Raji (cell line): ENCODE measurements around the gene TOR3A.
A peak's percentile ranks its signal among the peaks of the same experiment; 100 is the strongest.

Experiments
- POLR2A ChIP-seq: IDR thresholded peaks from 2 replicates; pipeline ENCODE4 v1.6.1; 2011; ENCODE audit warnings: low read depth, low read length, control low read depth; ENCODE audit not compliant: insufficient read depth

TOR3A gene

DNA sequence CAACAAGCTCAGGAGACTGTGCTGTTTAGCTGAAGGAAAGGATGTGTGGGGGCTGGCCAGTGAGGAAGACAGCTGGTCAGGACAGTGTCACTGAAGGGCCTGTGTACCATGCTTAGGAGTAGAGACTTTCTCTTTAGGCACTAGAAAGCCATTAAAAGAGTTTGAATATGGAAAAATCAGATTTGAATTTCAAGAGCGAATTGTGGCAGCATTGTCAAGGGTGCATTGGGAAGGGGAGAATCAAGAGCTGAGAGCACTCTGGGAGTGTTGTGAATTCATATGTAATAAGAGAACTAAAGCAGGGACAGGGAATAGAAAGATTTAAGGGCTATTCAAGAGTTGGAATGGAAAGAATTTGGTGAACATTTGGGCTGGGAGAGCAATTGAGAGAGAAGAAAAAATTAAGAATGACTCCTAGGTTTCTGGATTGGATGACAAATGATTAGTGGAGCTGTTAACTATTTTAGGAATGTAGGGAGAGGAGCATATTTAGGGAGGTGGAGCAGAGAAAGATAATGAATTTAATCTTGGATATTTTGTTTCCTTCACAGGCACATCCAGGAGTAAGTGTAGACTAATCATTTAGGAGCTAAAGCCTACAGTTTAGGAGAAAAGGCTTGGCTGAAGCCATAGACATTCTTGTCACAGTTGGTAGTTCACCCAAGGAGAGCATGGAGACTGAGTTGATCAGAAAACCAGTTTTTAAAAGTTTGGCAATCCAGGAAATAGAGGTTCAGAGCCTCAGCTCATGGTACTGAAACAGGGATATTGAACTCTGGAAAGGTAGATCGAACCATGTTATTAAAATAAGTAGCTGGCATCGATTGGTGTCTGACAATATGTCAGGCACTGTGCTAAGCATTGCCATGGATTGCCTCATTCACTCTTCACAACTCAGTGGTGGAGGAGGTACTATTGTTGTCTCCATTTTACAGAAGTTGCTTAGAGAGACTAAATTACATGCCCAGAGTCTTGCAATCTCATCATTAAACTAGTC, 23.1 kb upstream of the TOR3A start:
- TF ChIP-seq POLR2A: no peak

DNA sequence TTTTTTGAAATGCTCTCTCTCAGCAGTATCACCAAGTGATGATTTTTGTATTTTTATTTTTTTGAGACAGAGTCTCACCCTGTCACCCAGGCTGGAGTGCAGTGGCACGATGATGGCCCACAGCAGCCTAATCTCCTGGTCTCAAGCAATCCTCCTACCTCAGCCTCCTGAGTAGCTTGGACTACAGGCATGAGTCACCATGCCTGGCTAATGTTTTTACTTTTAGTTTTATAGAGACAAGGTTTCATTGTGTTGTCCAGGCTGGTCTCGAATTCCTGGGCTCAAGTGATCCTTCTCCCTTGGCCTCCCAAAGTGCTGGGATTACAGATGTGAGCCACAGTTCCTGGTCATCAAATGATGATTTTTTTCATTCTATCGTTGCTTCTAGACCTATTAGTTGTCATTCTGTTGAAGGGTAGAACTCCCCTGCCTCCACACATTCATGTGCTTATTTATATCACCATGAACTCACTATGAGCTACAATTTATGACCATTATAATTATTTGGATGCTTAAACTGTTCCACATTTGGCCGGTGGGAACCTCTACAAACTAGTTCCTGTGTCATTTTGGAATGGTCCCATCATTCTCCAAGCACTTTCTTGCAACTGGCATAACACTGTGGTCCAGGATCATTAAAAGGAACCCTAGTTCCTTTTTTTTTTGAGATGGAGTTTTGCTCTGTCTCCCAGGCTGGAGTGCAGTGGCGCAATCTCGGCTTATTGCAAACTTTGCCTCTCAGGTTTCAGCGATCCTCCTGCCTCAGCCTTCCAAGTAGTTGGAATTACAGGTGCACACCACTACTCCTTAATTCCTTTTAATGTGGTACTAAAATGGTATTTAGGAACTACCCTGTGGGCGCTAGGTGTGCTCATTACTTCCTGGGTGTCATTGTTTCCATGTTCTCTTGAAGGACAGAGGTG, 20.2 kb upstream of the TOR3A start:
- TF ChIP-seq POLR2A: no peak

DNA sequence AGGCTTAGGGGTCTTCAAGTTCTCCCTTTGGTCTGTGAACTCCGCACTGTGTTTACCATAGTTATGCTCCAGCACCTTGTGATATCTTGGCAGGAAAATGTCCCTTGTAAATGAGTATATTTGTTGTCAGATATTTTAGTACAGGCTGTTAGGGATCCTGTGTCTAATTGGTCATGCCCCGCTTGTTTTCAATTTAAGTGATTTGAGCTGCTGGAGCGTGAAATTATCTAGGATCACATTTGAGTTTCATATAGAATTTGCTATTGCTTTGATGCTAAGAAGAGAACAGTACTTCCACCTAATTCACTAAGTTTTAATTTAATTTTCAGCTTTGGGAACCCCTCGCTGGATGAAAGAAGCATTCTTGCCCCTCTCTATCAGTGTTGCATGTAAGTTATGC, 15.4 kb upstream of the TOR3A start:
- no peak for TF ChIP-seq POLR2A

DNA sequence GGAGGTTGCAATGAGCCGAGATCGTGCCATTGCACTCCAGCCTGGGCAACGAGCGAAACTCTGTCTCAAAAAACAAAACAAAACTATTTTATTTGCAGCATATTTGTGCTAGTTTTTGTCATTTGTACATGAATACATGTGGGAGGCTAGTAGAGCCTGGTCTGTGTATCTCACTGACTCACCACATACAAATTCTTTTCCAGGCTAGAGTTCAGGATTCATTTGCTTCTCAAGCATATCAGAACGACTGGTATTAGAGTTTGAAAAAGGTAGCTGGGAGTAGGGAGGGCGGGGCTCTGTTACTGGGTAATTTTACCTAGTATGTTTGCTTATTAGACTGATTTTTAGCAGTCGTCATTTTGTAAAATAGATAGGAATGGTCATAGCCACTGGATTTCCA, 4.5 kb upstream of the TOR3A start:
- TF ChIP-seq POLR2A: no peak

DNA sequence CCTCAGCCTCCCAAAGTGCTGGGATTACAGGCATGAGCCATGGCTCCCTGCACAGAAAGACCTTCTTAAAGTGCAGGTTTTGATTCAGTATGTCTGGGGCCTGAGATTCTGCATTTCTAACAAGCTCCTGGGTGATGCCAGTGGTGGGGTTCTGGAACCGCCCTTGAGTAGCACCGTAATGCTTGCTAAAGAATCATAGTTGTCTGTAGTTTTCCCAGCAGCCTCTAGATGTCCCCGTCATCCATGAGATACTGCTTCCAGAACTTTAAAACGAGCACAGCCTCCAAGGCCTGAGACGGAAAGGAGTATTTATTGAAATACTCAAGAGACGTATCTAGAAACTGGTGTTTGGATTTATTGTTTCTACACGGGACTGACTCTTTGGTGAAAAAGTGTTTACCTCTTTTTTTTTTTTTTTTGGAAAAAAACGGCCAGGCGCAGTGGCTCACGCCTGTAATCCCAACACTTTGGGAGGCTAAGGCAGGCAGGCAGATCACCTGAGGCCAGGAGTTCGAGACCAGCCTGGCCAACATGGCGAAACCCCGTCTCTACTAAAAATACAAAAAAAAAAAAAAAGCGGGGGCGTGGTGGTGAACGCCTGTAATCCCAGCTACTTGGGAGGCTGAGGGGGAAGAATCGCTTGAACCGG, 2.6 kb upstream of the TOR3A start:
- no peak for TF ChIP-seq POLR2A

DNA sequence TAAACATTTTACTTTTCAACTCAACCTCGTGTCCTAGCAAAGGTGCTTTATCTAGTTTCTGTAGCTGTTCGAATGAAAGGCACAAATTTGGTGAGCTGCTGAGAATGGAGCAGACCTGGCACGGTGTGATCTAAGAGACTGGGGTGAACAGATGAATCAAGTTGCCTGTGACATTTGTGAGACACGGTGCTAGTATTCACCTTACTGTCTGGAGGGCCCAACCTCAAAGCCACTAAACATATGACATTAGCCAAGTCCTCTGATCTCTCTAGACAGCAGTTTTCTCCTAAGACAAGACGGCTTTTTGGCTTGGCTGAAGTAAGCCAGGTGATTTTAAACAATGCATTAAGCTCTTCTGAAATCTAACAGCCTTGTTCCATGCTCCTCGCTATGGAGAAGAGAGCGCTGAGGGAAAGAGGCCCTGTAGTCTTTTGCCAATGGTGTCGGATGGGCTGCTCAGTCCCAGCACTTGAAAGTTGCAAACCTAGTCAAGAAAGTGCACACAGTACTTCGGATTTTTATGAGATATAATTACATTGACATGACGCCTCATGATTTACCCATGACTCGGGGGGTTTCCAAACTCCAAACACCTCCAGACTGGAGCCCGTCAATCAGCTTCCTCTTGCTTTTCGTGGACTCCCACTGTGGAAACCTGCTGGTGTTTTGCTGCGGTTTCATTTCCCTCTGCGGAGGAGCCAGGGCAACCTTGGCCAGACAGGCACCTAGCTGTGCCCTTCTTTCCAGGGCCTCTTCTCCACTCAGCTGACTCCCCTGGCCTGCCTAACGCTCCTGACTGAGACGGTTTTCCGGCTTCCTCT, 794 bp upstream of the TOR3A start:
- TF ChIP-seq POLR2A: no peak

DNA sequence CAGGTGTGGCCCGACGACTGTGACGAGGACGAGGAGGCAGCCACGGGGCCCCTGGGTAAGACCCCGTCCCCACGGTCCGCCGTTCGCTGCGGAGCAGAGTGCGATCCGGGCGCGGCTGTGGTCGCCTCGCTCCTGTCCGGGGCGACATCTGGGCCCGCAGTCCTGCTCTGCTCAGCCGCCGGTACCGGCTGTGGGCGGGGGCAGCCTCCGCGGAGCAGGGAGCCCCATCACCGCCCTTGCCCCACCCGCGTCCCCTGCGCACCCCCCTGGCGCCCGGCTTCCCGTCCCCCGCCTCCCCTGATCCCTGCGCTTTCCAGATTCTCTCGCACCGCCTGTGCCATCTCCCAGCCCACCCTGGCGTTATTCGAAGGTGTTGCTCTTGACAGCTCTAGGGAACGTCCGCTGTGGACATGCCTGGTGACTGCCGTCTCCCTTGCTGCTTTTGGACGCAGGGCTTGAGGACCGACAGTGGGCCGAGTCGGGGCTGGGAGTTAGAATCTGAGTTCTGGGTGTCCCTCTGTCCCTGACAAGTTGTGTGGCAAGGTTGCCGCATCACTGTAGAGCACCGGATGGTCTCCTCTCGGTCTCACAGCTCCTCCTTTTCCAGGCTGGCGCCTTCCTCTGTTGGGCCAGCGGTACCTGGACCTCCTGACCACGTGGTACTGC, 596 bp downstream of the TOR3A start:
- TF ChIP-seq POLR2A: no peak

DNA sequence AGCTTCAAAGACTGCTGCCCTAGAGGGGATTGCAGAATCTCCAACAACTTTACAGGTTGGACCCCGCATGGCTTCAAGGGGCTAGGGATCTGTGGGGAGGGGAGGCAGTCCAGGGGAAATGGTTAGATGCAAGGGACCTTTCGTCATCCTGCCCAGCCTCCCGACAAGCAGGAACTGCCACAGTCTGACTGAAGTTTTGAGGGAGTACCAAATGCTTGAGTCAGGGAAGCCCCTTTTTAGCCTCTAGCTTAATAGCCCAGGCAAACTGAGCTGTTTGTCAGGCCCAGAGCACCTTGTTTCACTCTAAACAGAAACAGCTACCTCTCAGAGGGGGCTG, 1.1 kb downstream of the TOR3A start:
- peak; percentile 18; the same call in 1 of the 2 replicates for TF ChIP-seq POLR2A

DNA sequence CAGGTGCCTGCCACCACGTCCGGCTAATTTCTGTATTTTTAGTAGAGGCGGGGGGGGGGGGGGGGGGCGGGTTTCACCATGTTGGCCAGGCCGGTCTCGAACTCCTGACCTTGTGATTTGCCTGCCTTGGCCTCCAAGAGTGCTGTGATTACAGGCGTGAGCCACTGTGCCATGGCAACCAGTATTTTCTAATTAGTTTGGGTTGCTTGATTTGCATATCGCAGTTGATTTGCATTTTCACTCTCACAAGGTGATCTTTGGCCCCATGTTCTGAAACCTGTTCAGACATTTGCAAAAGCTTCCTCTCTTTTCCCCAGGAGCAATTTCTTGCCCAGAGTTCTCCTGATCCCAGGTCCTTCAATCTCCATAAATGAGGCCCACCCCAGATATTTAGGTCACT, 1.7 kb downstream of the TOR3A start:
- TF ChIP-seq POLR2A: peak; percentile 24; the same call in 1 of the 2 replicates

DNA sequence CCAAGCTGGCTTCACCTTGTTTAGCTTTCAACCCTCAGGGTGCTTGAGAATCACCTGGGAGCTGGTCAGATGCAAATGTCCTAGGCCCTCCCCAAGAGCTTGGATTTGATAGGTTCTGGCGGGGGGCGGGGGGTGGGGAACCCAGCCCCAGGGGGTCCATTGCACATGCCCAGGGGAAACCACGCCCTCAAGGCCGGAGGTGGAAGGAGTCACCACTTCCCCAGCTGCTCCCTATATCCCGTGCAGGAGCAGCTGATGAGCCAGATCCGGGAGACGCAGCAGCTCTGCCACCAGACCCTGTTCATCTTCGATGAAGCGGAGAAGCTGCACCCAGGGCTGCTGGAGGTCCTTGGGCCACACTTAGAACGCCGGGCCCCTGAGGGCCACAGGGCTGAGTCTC, 5.8 kb downstream of the TOR3A start:
- TF ChIP-seq POLR2A: no peak

DNA sequence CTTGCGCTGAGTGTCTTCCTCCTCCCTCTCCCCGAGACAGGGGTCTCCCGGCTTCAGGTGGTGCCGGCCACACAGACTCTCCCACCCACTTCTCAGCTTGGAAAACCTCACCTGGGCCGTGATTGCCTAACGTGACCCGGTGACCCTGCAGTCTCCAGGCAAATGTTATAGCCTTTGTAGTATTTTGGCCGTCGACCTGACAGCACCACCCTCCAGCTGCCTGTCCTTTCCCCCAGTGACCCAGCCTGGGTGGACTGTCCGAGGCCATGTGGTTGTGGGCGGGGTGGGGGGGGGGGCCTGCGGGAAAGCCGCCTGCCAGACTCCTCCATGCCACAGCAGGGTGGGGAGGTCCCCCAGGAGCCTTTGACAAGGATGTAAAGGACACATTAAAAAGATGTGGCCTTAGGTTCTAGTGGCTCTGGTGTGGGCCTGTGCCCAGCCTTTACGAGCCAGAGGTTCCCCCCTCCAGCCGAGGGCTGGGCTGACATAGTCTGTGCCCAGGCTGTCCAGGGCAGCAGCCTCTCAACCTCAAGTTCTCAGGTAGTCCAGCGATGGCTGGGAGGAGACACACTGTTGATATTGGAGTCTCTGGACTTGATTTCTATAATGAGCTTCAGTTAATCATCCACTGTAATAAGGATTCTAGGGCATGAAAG, 8.1 kb downstream of the TOR3A start:
- no peak for TF ChIP-seq POLR2A

DNA sequence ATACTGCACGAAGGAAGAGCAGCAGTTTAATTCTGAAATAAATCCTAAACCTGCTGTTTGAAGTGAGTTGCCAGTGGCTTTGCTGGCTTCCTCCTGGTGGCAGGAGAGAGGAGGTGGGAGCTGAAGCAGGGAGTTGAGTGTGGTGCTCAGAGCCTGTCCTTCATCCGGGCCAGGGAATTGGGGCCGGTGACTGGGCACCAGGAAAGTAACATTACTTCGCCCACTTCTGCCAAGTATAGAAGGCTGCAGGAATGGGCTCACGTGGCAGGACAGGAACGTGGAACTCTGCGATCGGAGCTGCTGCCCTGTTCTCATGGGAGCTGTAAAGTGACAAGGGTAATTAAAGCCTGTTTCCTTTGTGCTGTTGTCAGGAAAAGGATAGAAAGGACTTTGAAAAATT, 8.7 kb downstream of the TOR3A start:
- TF ChIP-seq POLR2A: no peak

DNA sequence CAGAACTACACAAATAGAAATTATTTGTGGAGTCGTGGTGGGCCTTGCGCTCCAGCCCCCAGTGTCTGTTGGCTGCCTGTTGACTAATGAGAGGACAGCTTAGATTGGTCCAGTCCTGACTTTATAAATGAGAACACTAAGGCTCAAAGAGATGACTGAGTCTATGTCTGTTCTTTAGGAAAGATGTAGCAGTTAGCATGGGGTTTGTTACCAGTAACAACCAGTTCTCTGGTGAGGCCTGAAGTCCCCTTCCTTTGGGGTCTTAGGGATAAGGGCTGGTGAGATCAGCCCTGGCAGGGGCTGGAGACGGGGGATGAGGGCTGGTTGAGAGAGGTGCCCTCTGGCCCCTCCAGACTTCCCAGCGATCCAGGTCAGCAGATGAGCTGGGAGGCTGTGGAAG, 9.1 kb downstream of the TOR3A start:
- no peak for TF ChIP-seq POLR2A
